Endothelial cell of umbilical vein (primary cell): ENCODE data around the gene PTTG1IP.
"Not testable (repeated sequence)": the region's sequence is repeated elsewhere in the genome, so short reads cannot be mapped to it uniquely, and the experiment has no call there.

ENCODE experiments used
- CTCF ChIP-seq, 2 donors: IDR thresholded peaks; 1 replicate in 1 of 2; 2 replicates in 1 of 2; pipeline ENCODE4 v1.5.1; 2011; ENCODE audit warnings: low read length in 2 of 2, mild to moderate bottlenecking in 2 of 2, moderate library complexity in 2 of 2, control low read depth in 1 of 2, inconsistent platforms in 1 of 2, low read depth in 1 of 2; ENCODE audit not compliant: insufficient read depth in 1 of 2; ENCODE audit errors: extremely low read depth in 1 of 2
- POLR2AphosphoS5 ChIP-seq: IDR thresholded peaks from 2 replicates; pipeline ENCODE4 v1.6.1; 2012; ENCODE audit warnings: low read depth, mild to moderate bottlenecking, control low read depth, low read length, moderate library complexity; ENCODE audit not compliant: insufficient read depth

DNA sequence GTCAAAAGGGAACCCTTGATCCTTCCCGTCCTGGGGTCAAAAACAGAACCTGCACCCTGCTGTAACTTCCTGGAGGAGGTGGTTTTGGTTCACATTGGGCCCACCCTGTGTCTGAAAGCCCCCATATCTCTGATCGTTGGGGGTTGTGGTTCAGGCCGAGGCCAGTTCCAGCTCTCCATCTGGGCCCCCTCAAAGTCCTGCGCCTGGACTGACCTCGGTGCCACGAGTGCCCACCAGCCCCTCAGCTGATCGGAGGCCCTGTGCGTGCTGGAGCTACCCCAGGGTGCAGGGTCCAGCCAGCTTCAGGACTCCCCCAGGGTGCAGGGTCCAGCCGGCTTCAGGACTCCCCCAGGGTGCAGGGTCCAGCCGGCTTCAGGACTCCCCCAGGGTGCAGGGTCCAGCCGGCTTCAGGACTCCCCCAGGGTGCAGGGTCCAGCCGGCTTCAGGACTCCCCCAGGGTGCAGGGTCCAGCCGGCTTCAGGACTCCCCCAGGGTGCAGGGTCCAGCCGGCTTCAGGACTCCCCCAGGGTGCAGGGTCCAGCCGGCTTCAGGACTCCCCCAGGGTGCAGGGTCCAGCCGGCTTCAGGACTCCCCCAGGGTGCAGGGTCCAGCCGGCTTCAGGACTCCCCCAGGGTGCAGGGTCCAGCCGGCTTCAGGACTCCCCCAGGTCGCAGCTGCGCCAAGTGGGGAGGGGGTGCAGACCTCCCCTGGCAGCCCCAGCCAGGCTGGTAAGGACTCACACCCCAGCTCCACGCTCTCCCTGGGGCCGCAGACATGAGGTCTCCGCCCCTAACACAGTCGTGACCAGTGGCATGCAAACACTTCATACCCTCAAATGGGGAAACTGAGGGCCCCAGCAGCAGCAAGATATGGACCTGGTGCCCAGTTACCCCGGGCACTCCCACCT is 39.3 kb upstream of the PTTG1IP start:
- not testable (repeated sequence) for TF ChIP-seq POLR2AphosphoS5; CTCF (IDR thresholded peaks at IDR 0.05; ENCODE audit: extremely low read depth in 1 of 2, insufficient read depth in 1 of 2, low read depth in 1 of 2, low read length in 2 of 2)
